Activated naive CD8-positive, alpha-beta T cell treated with anti-CD3 and anti-CD28 coated beads, Interleukin-2, amount 10 ng/mL, durations not matched to agents 7 days and 5 days (primary cell): ENCODE results near the gene KLK8. TPM values are rescaled to one million over a fixed set of nuclear protein-coding genes. Genes with fewer than 3 reads are reported as not detected.

ENCODE experiments used
- ATAC-seq: fragments of 150-1000 bp; cut with Tn5 transposase; one replicate; pipeline ENCODE4 v1.10.0; 2021; ENCODE audit warnings: low read depth, moderate library complexity
- POLR2A ChIA-PET: fragments of 350-600 bp; sonication (Branson Sonifier 250); formaldehyde crosslinking; loops from one replicate; lab custom pipeline; 2021; ENCODE audit warnings: antibody characterized with exemption; lab: Charles Lee
- DNase-seq: peaks from one replicate; pipeline ENCODE4 v3.0.0; 2021
- H3K27ac Mint-ChIP-seq: one replicate; pipeline ENCODE4 v1.8.0; 2022; ENCODE audit warnings: mild to moderate bottlenecking, mixed read lengths
- H3K27me3 Mint-ChIP-seq: one replicate; pipeline ENCODE4 v1.8.0; 2022; ENCODE audit warnings: mild to moderate bottlenecking, moderate library complexity, mixed read lengths
- H3K36me3 Mint-ChIP-seq: one replicate; pipeline ENCODE4 v1.8.0; 2021; ENCODE audit warnings: mild to moderate bottlenecking, mixed read lengths
- H3K4me1 Mint-ChIP-seq: one replicate; pipeline ENCODE4 v1.8.0; 2021; ENCODE audit warnings: mixed read lengths
- H3K4me3 Mint-ChIP-seq: one replicate; pipeline ENCODE4 v1.8.0; 2022; ENCODE audit warnings: mild to moderate bottlenecking, moderate library complexity, mixed read lengths
- H3K9me3 Mint-ChIP-seq: one replicate; pipeline ENCODE4 v1.8.0; 2021; ENCODE audit warnings: mixed read lengths
- total RNA-seq, 2 experiments: library from RNA; stranded (reverse); gene quantifications; one replicate each; pipeline ENCODE4 v1.2.3, GENCODE V29; 2021

The KLK8 gene
- total RNA-seq, 2 experiments from 2014 or later = not detected

DNA sequence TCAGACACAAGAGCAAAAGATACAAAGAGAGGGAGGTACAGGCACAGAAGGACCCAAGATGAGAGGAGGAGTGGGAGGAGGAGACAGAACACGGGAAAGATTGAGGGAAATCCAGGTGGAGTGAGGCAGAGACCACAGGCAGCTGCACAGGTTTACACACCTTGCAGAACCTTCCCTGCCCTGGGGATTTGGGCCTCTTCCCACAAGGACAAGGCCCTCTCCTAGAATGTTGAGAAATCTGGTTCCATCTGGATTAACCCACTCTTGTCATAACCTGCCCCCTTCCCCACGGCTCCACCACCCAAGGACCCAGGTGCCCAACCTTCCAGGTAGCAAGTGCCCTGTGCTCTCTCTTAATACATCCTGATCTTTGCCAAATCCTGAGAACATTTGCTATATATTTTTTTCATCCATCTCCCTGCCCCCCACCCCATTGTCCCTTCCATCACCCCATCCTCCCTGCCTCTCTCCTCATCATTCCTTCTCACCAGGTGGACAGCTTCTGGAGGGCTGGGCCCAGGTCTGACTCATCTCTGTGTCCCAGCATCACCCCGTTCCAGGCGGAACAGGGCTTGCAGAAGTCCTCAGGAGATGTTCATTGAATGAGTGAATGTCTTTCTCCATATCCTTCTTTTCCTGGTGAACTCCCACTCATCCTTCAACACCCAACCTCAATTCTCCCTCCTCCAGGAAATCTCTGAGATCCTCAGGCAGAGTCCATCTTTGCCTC lies 8.8 kb upstream of the KLK8 start:
- Mint-ChIP-seq H3K4me1 (peaks cover 11% of the 10 kb centered on the region), H3K36me3 (no peaks in the 10 kb centered on the region), H3K27me3 (peaks cover 9% of the 10 kb centered on the region), H3K4me3 (no peak overlapping the region), H3K27ac (no peak overlapping the region), H3K9me3 (no peaks in the 10 kb centered on the region)
- DNase-seq (no peak), ATAC-seq (no peak)
- POLR2A ChIA-PET = no interaction called here

- DNase-seq = no peak
- Mint-ChIP-seq H3K27me3 (peaks cover 7% of the 10 kb centered on the region), H3K27ac (no peak overlapping the region), H3K9me3 (no peaks in the 10 kb centered on the region), H3K4me3 (no peak overlapping the region), H3K4me1 (peaks cover 6% of the 10 kb centered on the region), H3K36me3 (no peaks in the 10 kb centered on the region)
- no peak for ATAC-seq
- POLR2A ChIA-PET = no interaction called here
Observed at GRCh38 chr19:51009061-51009891, 7.9 kb upstream of the KLK8 start.

DNA sequence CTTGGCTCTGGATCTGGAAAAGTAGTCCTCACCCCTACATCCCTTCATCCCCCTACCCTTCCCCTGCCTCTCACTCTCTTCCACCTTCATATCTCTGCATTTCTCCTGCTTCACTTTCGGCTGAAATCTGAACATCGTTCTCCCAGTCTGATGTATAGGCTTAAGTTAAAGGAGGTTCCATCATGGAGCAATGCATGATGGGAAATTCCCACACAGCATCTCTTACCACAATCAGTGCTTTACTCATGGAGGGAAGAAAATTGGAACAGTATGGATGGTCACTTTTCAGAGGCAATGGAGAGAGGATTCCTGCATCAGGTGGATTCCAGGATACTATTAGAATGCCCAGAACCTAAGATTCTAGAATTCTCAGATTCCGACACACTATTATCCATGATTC lies 6.1 kb upstream of the KLK8 start:
- POLR2A ChIA-PET = interaction anchor here (0.7 kb wide), 1 partner anchor 16 kb away, joined by 4 read pairs; no protein-coding TSS in a partner anchor
- ATAC-seq = no peak
- Mint-ChIP-seq H3K27ac (no peak overlapping the region), H3K36me3 (no peaks in the 10 kb centered on the region), H3K4me3 (no peak overlapping the region), H3K9me3 (no peaks in the 10 kb centered on the region), H3K27me3 (peaks cover 10% of the 10 kb centered on the region), H3K4me1 (no peaks in the 10 kb centered on the region)
- DNase-seq = no peak

GRCh38 chr19:51006406-51006805 lies 5.0 kb upstream of the KLK8 start:
- POLR2A ChIA-PET = no interaction called here
- DNase-seq (no peak), ATAC-seq (no peak)
- H3K4me1 Mint-ChIP-seq = no peaks in the 10 kb centered on the region
- H3K36me3 Mint-ChIP-seq = no peaks in the 10 kb centered on the region
- H3K27me3 Mint-ChIP-seq = peaks cover 19% of the 10 kb centered on the region
- H3K27ac Mint-ChIP-seq = no peak overlapping the region
- H3K4me3 Mint-ChIP-seq = no peak overlapping the region
- H3K9me3 Mint-ChIP-seq = no peaks in the 10 kb centered on the region

DNA sequence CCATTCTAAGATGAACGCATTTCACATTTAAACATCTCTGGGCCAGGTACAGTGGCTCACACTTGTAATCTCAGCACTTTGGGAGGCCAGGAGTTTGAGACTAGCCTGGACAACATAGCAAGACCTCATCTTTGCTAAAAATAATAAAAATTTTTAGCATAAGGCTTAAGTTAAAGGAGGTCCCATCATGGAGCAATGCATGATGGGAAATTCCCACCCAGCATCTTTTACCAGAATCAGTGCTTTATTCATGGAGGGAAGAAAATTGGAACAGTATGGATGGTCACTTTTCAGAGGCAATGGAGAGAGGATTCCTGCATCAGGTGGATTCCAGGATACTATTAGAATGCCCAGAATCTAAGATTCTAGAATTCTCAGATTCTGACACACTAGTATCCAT lies 3.8 kb upstream of the KLK8 start:
- no peak overlapping the region for H3K4me3 Mint-ChIP-seq
- POLR2A ChIA-PET = no interaction called here
- no peaks in the 10 kb centered on the region for H3K4me1 Mint-ChIP-seq
- ATAC-seq (no peak), DNase-seq (no peak)
- no peaks in the 10 kb centered on the region for H3K9me3 Mint-ChIP-seq
- H3K36me3 Mint-ChIP-seq = no peaks in the 10 kb centered on the region
- H3K27me3 Mint-ChIP-seq = peaks cover 22% of the 10 kb centered on the region
- no peak overlapping the region for H3K27ac Mint-ChIP-seq

DNA sequence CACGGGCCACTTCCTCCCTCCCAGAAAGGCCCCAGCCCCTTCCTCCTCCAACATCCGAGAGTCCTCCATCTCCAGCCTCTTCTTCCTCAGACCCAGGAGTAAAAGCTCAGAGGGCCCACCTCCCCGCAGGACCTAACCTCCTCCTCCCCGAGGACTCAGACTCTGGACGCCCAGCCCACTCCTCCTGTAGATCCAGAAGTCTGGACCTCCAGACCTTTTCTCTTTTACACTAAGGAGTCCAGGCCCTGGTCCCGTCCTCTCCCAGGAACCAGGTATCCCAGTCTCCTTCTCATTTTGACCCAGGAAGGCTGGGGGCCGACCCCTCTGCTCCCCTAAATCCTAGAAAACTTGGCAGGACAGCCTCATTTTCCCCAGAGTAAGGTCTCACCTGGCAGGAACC lies 1.9 kb upstream of the KLK8 start:
- Mint-ChIP-seq H3K36me3 (no peaks in the 10 kb centered on the region), H3K27me3 (peaks cover 16% of the 10 kb centered on the region), H3K4me3 (no peak overlapping the region), H3K4me1 (no peaks in the 10 kb centered on the region), H3K27ac (no peak overlapping the region), H3K9me3 (no peaks in the 10 kb centered on the region)
- no peak for DNase-seq
- POLR2A ChIA-PET = no interaction called here
- ATAC-seq = no peak

DNA sequence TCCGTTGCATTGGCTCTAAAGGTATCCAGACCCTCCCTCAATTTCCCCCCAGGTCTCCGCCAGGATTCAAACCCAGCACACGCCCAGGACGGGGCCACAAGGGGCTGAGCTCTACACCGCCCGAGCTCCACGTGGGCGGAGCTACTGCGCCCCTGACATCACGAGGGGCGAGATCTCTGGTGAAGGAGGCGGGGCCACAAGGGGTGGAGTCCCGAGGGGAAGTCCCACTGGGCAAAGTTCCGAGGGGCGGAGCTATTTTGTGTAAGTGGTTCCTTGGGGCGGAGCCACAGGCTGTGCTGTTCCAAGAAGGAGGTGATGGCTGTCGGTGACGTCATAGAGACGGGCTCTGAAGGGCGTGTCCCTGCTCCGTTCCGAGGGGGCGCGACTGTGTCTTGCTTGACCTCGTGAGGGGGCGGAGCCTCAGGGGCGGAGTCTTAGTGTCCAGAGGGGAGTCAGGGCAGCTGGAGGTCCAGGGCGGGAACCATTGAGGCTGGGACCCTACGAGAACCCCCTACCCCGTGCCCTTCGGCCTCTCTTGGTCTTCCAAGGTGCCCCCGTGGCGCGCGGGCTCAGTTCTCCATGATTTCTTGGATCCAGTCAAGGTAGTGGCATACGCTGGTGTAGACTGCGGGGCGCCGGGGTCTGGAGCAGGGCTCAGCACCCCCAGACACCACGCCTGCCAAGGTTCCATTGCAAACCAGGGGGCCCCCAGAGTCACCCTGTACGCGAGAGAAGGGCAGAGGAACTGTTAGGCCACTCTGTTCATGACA lies 1.3 kb upstream of the KLK8 start:
- no peak overlapping the region for H3K4me3 Mint-ChIP-seq
- POLR2A ChIA-PET = no interaction called here
- DNase-seq (no peak), ATAC-seq (peak; percentile 30)
- no peaks in the 10 kb centered on the region for H3K9me3 Mint-ChIP-seq
- peaks cover 16% of the 10 kb centered on the region for H3K27me3 Mint-ChIP-seq
- H3K27ac Mint-ChIP-seq = no peak overlapping the region
- H3K4me1 Mint-ChIP-seq = no peaks in the 10 kb centered on the region
- no peaks in the 10 kb centered on the region for H3K36me3 Mint-ChIP-seq

GRCh38 chr19:51002089-51002532 lies 707 bp upstream of the KLK8 start:
- ATAC-seq = no peak
- POLR2A ChIA-PET = no interaction called here
- Mint-ChIP-seq H3K36me3 (no peaks in the 10 kb centered on the region), H3K9me3 (no peaks in the 10 kb centered on the region), H3K27me3 (peaks cover 16% of the 10 kb centered on the region), H3K4me3 (no peak overlapping the region), H3K27ac (no peak overlapping the region), H3K4me1 (no peaks in the 10 kb centered on the region)
- DNase-seq = no peak

DNA sequence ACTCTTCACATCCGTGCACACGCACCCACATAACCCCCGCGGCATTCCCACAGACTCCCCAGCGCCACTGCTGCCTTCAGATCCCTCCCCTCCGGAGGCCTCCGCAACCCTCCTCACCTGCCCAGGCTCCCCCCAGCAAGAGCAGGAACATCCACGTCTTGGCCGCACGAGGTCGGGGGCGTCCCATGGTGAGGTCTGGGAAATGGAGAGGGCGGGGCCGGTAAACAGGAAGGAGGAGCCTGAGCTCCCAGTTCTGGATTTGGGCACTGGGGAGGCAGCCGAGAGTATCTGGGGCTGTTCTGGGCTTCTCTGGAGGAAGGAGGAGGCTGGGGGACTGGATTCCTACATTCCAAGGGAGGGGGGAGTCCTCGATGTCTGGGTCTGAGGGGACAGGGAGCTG lies 423 bp downstream of the KLK8 start:
- ATAC-seq = no peak
- DNase-seq = no peak
- Mint-ChIP-seq H3K4me1 (no peaks in the 10 kb centered on the region), H3K27me3 (peaks cover 16% of the 10 kb centered on the region), H3K4me3 (no peak overlapping the region), H3K36me3 (no peaks in the 10 kb centered on the region), H3K27ac (no peak overlapping the region), H3K9me3 (no peaks in the 10 kb centered on the region)
- POLR2A ChIA-PET = no interaction called here

DNA sequence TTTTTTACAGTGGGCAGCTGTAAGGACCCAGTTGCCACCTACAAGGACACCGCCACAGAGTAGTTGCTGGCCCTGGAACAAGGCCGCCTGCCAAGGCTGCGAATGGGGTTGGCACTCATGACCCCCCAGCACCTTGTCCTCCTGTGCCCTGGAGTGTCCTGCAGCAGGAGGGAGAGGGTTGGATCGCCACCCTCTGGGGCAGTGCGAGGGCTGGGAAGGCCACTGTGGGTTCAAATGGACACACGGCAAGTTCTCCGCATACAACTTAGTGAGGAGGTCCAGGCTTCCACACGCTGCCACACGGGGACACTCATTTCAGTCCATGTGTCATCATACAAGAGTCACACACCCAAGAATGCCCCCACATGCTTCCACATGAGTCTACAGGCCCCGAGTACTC lies 978 bp downstream of the KLK8 start:
- no peak overlapping the region for H3K4me3 Mint-ChIP-seq
- no peaks in the 10 kb centered on the region for H3K36me3 Mint-ChIP-seq
- peaks cover 16% of the 10 kb centered on the region for H3K27me3 Mint-ChIP-seq
- no peak for ATAC-seq
- no peak overlapping the region for H3K27ac Mint-ChIP-seq
- POLR2A ChIA-PET = no interaction called here
- DNase-seq = no peak
- H3K4me1 Mint-ChIP-seq = no peaks in the 10 kb centered on the region
- H3K9me3 Mint-ChIP-seq = no peaks in the 10 kb centered on the region

DNA sequence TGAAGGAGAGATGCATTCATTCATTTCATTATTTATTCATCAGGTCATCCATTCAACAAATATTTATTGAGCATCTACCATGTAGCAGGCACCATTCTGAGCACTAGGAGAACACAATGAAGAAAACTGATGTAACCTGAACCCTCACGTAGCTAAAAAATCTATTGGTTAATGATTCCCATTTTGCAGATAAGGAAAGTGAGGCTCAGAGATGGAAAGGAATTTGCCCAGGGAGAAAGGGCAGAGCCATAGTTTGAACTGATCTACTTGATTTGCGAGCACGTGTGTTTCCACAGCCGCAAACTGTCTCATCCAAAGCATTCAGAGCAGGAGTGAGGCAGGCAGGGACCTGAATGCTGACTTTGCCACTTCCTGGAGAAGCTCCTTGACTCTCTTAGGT lies 2.7 kb downstream of the KLK8 start:
- POLR2A ChIA-PET = no interaction called here
- Mint-ChIP-seq H3K9me3 (no peaks in the 10 kb centered on the region), H3K27ac (no peak overlapping the region), H3K27me3 (peaks cover 16% of the 10 kb centered on the region), H3K36me3 (no peaks in the 10 kb centered on the region), H3K4me3 (no peak overlapping the region), H3K4me1 (no peaks in the 10 kb centered on the region)
- no peak for ATAC-seq
- DNase-seq = no peak

DNA sequence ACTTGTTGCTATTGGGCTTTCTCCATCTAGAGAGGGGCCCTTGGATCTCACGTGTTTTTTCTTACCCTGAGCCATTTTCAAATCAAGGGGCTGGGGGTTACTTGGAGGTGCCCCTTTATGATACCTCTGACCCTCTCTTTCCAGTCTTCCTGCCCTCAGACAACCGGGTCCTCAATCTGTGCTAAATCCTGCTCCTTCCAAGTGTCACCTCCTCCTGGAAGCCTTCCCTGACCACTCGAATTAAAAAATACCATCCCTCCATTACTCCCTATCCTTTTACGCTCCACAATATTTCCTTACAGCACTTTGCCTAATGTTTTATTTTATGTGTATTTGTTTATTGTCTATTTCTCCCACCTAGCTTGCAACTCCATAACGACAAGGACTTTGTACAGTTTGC lies 3.3 kb downstream of the KLK8 start:
- Mint-ChIP-seq H3K4me3 (no peak overlapping the region), H3K36me3 (no peaks in the 10 kb centered on the region), H3K9me3 (no peaks in the 10 kb centered on the region), H3K27me3 (peaks cover 16% of the 10 kb centered on the region), H3K27ac (no peak overlapping the region), H3K4me1 (no peaks in the 10 kb centered on the region)
- ATAC-seq (no peak), DNase-seq (no peak)
- POLR2A ChIA-PET = no interaction called here

GRCh38 chr19:50994129-50994528 lies 7.3 kb downstream of the KLK8 start:
- H3K36me3 Mint-ChIP-seq = no peaks in the 10 kb centered on the region
- H3K9me3 Mint-ChIP-seq = no peaks in the 10 kb centered on the region
- H3K4me1 Mint-ChIP-seq = no peaks in the 10 kb centered on the region
- H3K27me3 Mint-ChIP-seq = peaks cover 4% of the 10 kb centered on the region
- no peak overlapping the region for H3K27ac Mint-ChIP-seq
- DNase-seq = no peak
- H3K4me3 Mint-ChIP-seq = no peak overlapping the region
- POLR2A ChIA-PET = no interaction called here
- ATAC-seq = no peak
